Upper lobe of right lung (tissue), 1 donor: ENCODE results near the gene SP1. TPM values are rescaled to one million over a fixed set of nuclear protein-coding genes. Genes with fewer than 3 reads are reported as not detected.
A peak's percentile ranks its signal among the peaks of the same experiment; 100 is the strongest.
"Not testable (repeated sequence)": the region's sequence is repeated elsewhere in the genome, so short reads cannot be mapped to it uniquely, and the experiment has no call there.

ENCODE experiments used
- ATAC-seq: fragments of 200-7000 bp; cut with Tn5 transposase; one replicate; pipeline ENCODE4 v1.9.1; 2020; ENCODE audit warnings: mild to moderate bottlenecking, moderate library complexity
- DNase-seq: peaks from one replicate; pipeline ENCODE4 v3.0.0-alpha.2; 2020
- H3K27ac ChIP-seq: fragments of 200-600 bp; one replicate; pipeline ENCODE4 v1.8.0; 2022
- H3K27me3 ChIP-seq: fragments of 200-600 bp; one replicate; pipeline ENCODE4 v1.8.0; 2022; ENCODE audit warnings: mild to moderate bottlenecking
- H3K36me3 ChIP-seq: fragments of 200-600 bp; one replicate; pipeline ENCODE4 v1.8.0; 2022
- H3K4me1 ChIP-seq: fragments of 200-600 bp; one replicate; pipeline ENCODE4 v1.8.0; 2022
- H3K4me3 ChIP-seq: fragments of 200-600 bp; one replicate; pipeline ENCODE4 v1.8.0; 2022; ENCODE audit warnings: mild to moderate bottlenecking
- H3K9me3 ChIP-seq: fragments of 200-600 bp; one replicate; pipeline ENCODE4 v1.8.0; 2022
- intact Hi-C: fragments of 100-400 bp; cut with DNase I; formaldehyde crosslinking; loops from one replicate; pipeline ENCODE4 v1.11.0; 2022
- total RNA-seq: library from RNA; stranded (reverse); fragmentation: NEBNext Ultra II Directional; extraction: Animal tissue kit (Norgen Biotek cat#: 25700); gene quantifications from one replicate; pipeline ENCODE4 v1.2.1, GENCODE V29; 2021
- TF ChIP-seq, protein P1 (sequence below): fragments of 200-600 bp; IDR thresholded peaks from one replicate; pipeline ENCODE4 v1.8.0; 2022; ENCODE audit warnings: antibody characterized with exemption
- donor health status: DM: no; HTN: yes; CAD: no; lungs with severe emphysema.

SP1 gene
- total RNA-seq, 1 donor from 2014 or later, result 87.7 TPM

DNA sequence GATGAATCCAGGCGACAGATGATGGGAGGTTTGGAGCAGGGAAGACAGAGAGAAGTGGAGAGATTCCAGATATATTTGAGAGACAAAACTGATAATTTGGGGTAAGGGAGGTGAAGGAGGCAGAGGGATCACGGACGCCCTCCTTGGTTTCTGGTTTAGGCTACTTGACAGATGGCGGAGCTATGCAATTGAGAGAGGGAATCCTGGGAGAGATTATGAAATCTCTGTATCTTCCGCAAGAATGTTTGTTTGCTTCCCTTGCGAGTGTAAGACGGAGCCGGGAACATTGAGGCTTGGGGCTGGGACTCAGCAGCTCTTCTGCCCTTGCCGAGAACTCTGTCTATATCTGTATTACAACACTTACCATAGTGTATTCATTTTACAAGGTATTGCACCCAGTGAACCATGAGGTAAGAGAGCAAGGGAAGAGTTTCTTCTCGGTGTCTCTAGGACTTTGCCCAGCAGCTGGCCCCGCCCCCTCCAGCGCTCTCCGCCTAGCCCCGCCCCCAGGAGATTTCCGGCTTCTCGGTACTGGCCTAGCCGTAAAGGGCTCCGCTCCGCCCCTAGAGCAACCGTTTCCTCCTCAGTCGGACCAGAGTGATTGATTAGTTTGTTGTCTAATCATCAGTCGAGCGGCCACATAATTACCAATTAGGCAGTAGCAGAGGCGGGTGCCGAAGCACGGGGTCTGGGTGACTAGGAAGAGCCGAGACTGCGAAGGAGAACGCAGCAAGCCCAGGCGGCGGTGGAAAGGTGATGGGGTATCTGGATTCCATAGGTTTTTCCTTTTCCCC is 61.3 kb downstream of the SP1 start, which contains the start of gene PRR13:
Gene PRR13 (plus strand): TSS at position 695 of the 794 bp plus-strand sequence. CDS start 981 bp downstream, outside the sequence.
- Histone ChIP-seq H3K4me1 (peaks cover 31% of the 10 kb centered on the region), H3K36me3 (peaks cover 28% of the 10 kb centered on the region), H3K27me3 (no peaks in the 10 kb centered on the region), H3K9me3 (no peaks in the 10 kb centered on the region), H3K4me3 (peak within 1 kb of the TSS; percentile 91), H3K27ac (peak within 1 kb of the TSS; percentile 87)
- DNase-seq (peak; percentile 99), ATAC-seq (peak; percentile 99)
- TF ChIP-seq, protein P1, sequence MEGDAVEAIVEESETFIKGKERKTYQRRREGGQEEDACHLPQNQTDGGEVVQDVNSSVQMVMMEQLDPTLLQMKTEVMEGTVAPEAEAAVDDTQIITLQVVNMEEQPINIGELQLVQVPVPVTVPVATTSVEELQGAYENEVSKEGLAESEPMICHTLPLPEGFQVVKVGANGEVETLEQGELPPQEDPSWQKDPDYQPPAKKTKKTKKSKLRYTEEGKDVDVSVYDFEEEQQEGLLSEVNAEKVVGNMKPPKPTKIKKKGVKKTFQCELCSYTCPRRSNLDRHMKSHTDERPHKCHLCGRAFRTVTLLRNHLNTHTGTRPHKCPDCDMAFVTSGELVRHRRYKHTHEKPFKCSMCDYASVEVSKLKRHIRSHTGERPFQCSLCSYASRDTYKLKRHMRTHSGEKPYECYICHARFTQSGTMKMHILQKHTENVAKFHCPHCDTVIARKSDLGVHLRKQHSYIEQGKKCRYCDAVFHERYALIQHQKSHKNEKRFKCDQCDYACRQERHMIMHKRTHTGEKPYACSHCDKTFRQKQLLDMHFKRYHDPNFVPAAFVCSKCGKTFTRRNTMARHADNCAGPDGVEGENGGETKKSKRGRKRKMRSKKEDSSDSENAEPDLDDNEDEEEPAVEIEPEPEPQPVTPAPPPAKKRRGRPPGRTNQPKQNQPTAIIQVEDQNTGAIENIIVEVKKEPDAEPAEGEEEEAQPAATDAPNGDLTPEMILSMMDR, result no peak
- intact Hi-C loops, result no loop called here

DNA sequence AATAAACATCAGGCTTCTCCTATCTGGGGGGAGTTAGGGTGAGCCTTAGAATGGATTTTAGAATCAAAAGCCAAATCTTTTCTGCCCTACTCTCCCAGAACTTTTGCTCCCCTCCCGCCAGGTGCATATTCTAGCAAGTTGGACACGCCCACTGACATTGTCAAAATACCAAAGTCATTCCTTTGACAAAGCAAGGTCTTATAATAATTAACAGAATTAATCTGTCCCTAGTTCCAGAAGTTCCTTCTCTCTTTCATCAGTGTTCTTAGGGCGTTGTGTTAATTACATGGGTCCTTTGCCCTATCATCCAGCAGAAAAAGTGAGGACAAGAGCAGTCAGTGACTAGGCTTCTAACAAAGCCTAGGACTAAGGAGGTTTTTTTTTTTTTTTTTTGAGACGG is 64.0 kb downstream of the SP1 start:
- TF ChIP-seq, protein P1, result no peak
- ATAC-seq (no peak), DNase-seq (no peak)
- Histone ChIP-seq H3K36me3 (peaks cover 48% of the 10 kb centered on the region), H3K4me3 (no peak overlapping the region), H3K27me3 (no peaks in the 10 kb centered on the region), H3K4me1 (peaks cover 31% of the 10 kb centered on the region), H3K9me3 (no peaks in the 10 kb centered on the region), H3K27ac (no peak overlapping the region)
- intact Hi-C loops, result no loop called here

DNA sequence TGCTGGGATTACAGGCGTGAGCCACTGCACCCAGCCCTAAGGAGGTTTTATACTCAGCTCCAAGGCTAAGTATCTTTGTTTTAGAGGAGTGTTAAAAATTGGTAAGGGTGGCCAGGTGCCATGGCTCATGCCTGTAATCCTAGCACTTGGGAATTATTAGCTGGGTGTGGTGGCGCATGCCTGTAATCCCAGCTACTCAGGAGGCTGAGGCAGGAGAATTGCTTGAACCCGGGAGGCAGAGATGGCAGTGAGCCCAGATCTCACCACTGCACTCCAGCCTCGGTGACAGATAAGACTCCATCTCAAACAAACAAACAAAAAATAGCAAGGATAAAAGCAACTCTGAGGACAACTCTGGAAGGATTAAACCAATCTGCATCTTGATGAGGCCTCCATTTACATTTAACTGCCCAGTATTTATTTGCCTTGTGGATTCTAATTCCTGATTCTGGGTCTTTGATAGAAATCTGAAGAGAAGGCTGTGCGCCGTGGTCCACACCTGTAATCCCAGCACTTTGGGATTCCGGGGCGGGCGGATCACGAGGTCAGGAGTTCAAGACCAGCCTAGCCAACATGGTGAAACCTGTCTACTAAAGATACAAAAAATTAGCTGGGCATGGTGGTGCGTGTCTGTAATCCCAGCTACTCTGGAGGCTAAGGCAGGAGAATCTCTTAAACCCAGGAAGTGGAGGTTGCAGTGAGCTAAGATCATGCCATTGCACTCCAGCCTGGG is 64.8 kb downstream of the SP1 start:
- DNase-seq, ATAC-seq, H3K9me3 ChIP-seq, intact Hi-C loops, H3K27ac ChIP-seq, H3K27me3 ChIP-seq, H3K4me3 ChIP-seq: not testable (repeated sequence)
- H3K4me1 ChIP-seq, result peaks cover 31% of the 10 kb centered on the region
- peaks cover 48% of the 10 kb centered on the region for H3K36me3 ChIP-seq

DNA sequence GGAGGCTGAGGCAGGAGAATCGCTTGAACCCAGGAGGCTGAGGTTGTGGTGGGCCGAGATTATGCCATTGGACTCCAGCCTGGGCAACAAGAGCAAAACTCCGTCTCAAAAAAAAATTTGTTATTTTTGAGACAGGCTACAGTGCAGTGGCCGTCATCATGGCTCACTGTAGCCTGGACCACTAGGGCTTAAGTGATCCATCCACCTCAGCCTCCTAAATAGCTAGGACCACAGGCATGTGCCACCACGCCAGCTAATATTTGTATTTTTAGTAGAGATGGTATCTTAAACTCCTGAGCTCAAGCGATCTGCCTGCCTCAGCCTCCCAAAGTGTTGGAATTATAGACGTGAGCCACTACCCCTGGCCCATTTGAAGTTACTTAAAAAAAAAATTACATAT is 71.0 kb downstream of the SP1 start:
- TF ChIP-seq, protein P1, result no peak
- Histone ChIP-seq H3K4me1 (peaks cover 31% of the 10 kb centered on the region), H3K36me3 (peaks cover 42% of the 10 kb centered on the region), H3K27ac (no peak overlapping the region), H3K27me3 (no peaks in the 10 kb centered on the region), H3K4me3 (no peak overlapping the region), H3K9me3 (no peaks in the 10 kb centered on the region)
- intact Hi-C loops, result no loop called here
- DNase-seq (no peak), ATAC-seq (no peak)

DNA sequence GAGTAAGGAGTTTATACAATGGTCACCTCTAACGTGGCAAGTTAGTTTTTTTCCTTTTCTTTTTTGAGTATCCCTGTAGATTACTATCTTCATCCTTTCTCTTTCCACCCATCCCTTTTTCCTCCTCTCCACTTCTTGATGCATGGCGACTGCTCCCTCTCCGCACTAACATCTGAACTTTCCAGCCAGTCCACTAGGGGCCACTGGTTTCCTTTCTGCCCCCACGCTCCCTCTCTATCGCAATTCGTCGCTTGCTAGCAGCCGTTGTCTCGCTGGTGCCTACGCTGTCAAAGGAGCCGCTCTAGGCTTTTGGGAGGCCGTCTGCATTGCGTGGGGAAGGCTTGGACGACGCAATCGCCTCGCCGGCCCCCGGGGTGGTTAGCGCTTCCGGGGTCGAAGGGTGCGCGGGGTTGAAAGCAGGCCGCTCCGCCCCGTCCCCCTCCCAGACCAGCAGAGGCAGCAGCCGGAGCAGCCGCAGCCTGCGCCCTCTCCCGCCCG is 71.7 kb downstream of the SP1 start, which contains the start of gene PCBP2:
Gene PCBP2 (plus strand): TSS at position 442 of the 498 bp plus-strand sequence. CDS start 2,699 bp downstream, outside the sequence.
- Histone ChIP-seq H3K4me3 (peak within 1 kb of the TSS; percentile 70), H3K27me3 (no peaks in the 10 kb centered on the region), H3K9me3 (no peaks in the 10 kb centered on the region), H3K36me3 (peaks cover 42% of the 10 kb centered on the region), H3K27ac (peak within 1 kb of the TSS; percentile 91), H3K4me1 (peaks cover 34% of the 10 kb centered on the region)
- intact Hi-C loops, result no loop called here
- DNase-seq (peak; percentile 99), ATAC-seq (peak; percentile 96)
- TF ChIP-seq, protein P1, result peak; percentile 87
